Pancreas (tissue), 10 donors: ENCODE results near the gene COQ8B. TPM values are rescaled to one million over a fixed set of nuclear protein-coding genes. Genes with fewer than 3 reads are reported as not detected.
A peak's percentile ranks its signal among the peaks of the same experiment; 100 is the strongest.

ENCODE experiments used
- ATAC-seq, 4 donors: fragments of 200-7000 bp; cut with Tn5 transposase; one replicate each; pipeline versions ENCODE4 v1.8.0 to v1.9.1; 2020; ENCODE audit warnings: mild to moderate bottlenecking in 4 of 4, moderate library complexity in 4 of 4
- DNase-seq, 6 donors: peaks; one replicate each; pipeline ENCODE4 v3.0.0-alpha.2; 2020
- FAIRE-seq: peaks from 2 replicates; lab custom pipeline; 2012; peaks lifted over from hg19 to GRCh38; lab: Jason Lieb, UNC
- H3K27ac ChIP-seq, 4 donors: fragments of 200-600 bp; sonication (generic); 1 replicate in 3 of 4; 2 replicates in 1 of 4; pipeline versions ENCODE4 v1.5.0 to v1.8.0; 2020
- H3K27me3 ChIP-seq, 4 donors: fragments of 200-600 bp; one replicate each; pipeline ENCODE4 v1.8.0; 2021
- H3K36me3 ChIP-seq, 3 donors: fragments of 200-600 bp; sonication (generic) in 1 of 3; one replicate each; pipeline versions ENCODE4 v1.5.0 to v1.8.0; 2020 to 2021
- H3K4me1 ChIP-seq, 3 donors: fragments of 200-600 bp; one replicate each; pipeline ENCODE4 v1.8.0; 2021
- H3K4me3 ChIP-seq, 4 donors: fragments of 200-600 bp; sonication (generic) in 2 of 4; one replicate each; pipeline versions ENCODE4 v1.5.0 to v1.8.0; 2020 to 2021
- H3K9me3 ChIP-seq, 4 donors: fragments of 200-600 bp; one replicate each; pipeline ENCODE4 v1.8.0; 2021
- CTCF ChIP-seq, 4 donors: fragments of 200-600 bp; sonication (generic) in 3 of 4; IDR thresholded peaks; one replicate each; pipeline versions ENCODE4 v1.5.0 to v1.8.0; 2021; ENCODE audit warnings: antibody characterized with exemption in 4 of 4
- WGBS, 2 donors: extraction: QIAGEN DNeasy Blood & Tissue Kit; methylation state at CpG; one replicate each; pipeline ENCODE4 v1.1.7; 2013; 5-methylcytosine and 5-hydroxymethylcytosine counted together
- intact Hi-C, 3 donors: fragments of 100-400 bp; cut with DNase I; formaldehyde crosslinking; loops; one replicate each; pipeline versions ENCODE4 v1.11.1 to v1.14.2; 2022
- polyA plus RNA-seq, 2 donors: library from polyadenylated mRNA; stranded (reverse); fragments of 200-250 nt; gene quantifications; one replicate each; pipeline ENCODE4 v1.2.3, GENCODE V29; 2013
- total RNA-seq, 6 donors: library from RNA; stranded (reverse); fragmentation: NEBNext Ultra II Directional in 4 of 6; extraction: Animal tissue kit (Norgen Biotek cat#: 25700) in 4 of 6; gene quantifications; one replicate each; pipeline versions ENCODE4 v1.2.1 to v1.2.4, GENCODE V29; 2021 to 2023
- donor health status: healthy with polysubstance abuse.
- donor health status: DM: no; HTN: no; CAD: no; lungs with moderate emphysema.
- donor health status: DM: no; HTN: no; CAD: no.
- donor health status: control.
- donor health status: control.
- donor health status: Bipolar disorder and iron deficiency.
- donor health status: DM: yes; HTN: yes; CAD: no.
- donor health status: DM: no; HTN: no; CAD: no.
- donor health status: DM: no; HTN: no; CAD: no.
- donor health status: DM: yes; HTN: yes; CAD: no.

The COQ8B gene
- total and polyA plus RNA-seq, 8 donors = 12.7 to 44.2 (median 18.0) TPM

- TF ChIP-seq CTCF (IDR thresholded peaks at IDR 0.05) = no peak
- Histone ChIP-seq H3K27me3 (no peaks in the 10 kb centered on the region), H3K36me3 (no peaks in the 10 kb centered on the region), H3K4me3 (no peak overlapping the region), H3K9me3 (no peaks in the 10 kb centered on the region), H3K27ac (no peak overlapping the region), H3K4me1 (peaks cover 0 to 2% (median 0%) of the 10 kb centered on the region in 3 donors)
- DNase-seq = no peak
- FAIRE-seq = no peak
- 78 to 90% methylated on average over 1 of the region's 1 CpG for WGBS, 2 donors
- no peak for ATAC-seq
- intact Hi-C loops = no loop called here
These were observed 28.4 kb downstream of the COQ8B start for GRCh38 chr19:40688309-40688708.

DNA sequence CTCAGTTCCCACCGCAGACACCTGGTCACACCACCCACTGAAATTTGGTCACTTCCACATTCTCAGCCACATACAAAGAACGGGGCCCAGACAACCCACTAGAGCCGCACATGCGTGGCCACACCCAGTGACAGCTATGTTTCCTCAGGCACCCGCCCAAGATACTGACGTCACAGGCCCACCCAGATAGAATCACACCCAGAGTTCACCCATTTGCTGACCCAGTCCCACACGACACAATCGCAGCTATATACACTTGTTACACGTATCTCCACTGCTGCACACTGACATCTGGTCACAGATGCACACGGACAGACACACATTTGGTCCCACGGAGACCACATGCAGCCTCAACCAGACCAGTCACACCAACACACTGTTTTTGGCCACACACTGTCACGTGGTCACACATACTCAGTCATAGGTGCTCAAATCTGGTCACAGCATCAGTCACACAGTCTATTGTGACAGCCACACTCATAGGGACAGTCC lies 29.1 kb downstream of the COQ8B start:
- TF ChIP-seq CTCF (IDR thresholded peaks at IDR 0.05) = no peak
- no peak overlapping the region for H3K4me3 ChIP-seq
- H3K36me3 ChIP-seq = no peaks in the 10 kb centered on the region
- no peak for ATAC-seq
- H3K27ac ChIP-seq = no peak overlapping the region
- H3K9me3 ChIP-seq = no peaks in the 10 kb centered on the region
- DNase-seq = peak in 1 of 6 donors; percentile 38
- peaks cover 0 to 2% (median 0%) of the 10 kb centered on the region in 3 donors for H3K4me1 ChIP-seq
- H3K27me3 ChIP-seq = no peaks in the 10 kb centered on the region
- no peak for FAIRE-seq
- intact Hi-C loops = no loop called here
- 79 to 87% methylated on average over 12 of the region's 12 CpGs for WGBS, 2 donors

DNA sequence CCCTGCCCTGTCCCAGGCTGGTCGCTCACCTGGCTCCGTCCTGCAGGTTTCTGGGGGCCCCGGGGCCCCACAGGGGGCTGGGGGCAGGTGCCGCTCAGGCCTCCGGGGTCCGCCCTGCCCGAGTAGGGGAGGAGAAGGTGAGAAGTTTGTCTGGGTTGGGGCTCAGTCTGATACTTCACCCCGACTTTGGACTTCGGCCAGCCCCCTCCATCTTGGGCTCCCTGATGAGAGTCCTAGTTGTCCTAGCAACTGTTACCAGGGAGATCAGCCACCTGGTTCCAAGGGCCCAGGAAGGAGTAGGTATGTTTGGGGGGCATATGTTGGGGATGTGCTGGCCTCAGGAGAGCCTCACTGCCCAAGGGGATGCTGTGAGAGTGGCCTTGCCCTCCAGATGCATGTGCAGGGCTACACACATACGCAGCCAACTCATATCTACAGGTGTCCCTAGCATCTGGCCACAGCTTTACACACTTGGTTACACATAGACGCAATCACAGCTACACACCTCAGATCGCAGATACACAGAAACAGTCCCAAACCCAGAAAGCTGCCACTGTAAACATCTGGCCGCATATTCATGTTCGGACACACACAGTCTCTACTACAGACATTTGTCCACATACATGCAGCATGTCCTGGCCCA lies 29.7 kb downstream of the COQ8B start:
- Histone ChIP-seq H3K27me3 (no peaks in the 10 kb centered on the region), H3K27ac (no peak overlapping the region), H3K4me1 (peaks cover 0 to 2% (median 0%) of the 10 kb centered on the region in 3 donors), H3K36me3 (no peaks in the 10 kb centered on the region), H3K4me3 (no peak overlapping the region), H3K9me3 (no peaks in the 10 kb centered on the region)
- FAIRE-seq (no peak), ATAC-seq (no peak), DNase-seq (peak in 1 of 6 donors; percentile 65)
- intact Hi-C loops = no loop called here
- TF ChIP-seq CTCF (IDR thresholded peaks at IDR 0.05) = no peak
- 85 to 87% methylated on average over 11 to 14 of the region's 14 CpGs for WGBS, 2 donors

DNA sequence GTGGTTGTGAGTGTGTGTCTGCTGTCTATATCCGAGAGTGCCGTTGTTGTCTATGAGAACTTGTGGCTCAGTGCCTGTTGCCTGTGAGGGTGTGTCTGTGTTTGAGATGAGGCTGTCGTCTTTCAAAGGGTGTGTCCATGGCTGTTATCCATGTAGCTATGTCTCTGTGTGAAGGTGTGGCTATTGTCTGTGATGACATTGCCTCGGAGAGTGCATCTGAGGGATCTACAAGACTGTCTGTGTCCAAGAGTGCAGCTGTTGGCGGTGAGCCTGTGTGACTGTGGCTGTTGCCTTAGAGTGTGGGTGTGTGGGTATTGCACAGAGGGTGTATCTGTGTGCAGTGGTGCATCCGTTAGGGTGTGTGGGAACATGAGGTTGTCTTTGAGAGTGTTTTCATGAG lies 31.1 kb downstream of the COQ8B start:
- no peak for ATAC-seq
- FAIRE-seq = no peak
- Histone ChIP-seq H3K4me1 (no peaks in the 10 kb centered on the region), H3K27ac (no peak overlapping the region), H3K9me3 (no peaks in the 10 kb centered on the region), H3K36me3 (no peaks in the 10 kb centered on the region), H3K27me3 (no peaks in the 10 kb centered on the region), H3K4me3 (no peak overlapping the region)
- WGBS, 2 donors = 74 to 77% methylated on average over 6 of the region's 6 CpGs
- TF ChIP-seq CTCF (IDR thresholded peaks at IDR 0.05) = no peak
- intact Hi-C loops = no loop called here
- DNase-seq = peak in 1 of 6 donors; percentile 12

DNA sequence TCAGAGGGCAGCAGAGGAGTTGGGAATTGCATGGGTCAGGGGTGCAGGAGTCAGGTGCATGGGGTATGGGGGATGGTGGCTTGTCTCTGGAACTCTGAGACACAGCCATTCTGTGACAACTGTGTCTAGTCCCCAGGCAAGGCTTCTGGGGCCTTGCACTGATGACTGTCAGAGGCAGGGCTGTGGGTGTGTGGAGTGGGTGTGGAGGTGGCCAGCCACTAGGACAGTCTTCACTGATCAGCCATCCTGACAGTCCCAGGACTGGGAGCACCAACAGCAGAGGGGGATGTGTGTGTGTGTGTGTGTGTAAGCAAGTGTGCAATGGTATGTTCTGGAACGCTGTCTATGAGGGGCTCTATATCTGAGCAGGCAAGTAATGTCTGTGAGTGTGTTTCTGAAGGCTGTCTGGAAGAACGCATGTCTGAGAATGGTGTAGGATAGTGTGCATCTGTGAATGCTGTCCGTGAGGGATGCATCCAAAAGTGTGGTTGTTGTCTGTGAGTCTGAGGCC lies 31.6 kb downstream of the COQ8B start:
- Histone ChIP-seq H3K4me3 (no peak overlapping the region), H3K36me3 (no peaks in the 10 kb centered on the region), H3K27ac (no peak overlapping the region), H3K4me1 (no peaks in the 10 kb centered on the region), H3K27me3 (no peaks in the 10 kb centered on the region), H3K9me3 (no peaks in the 10 kb centered on the region)
- WGBS, 2 donors = 79 to 86% methylated on average over 3 of the region's 3 CpGs
- ATAC-seq = no peak
- FAIRE-seq = no peak
- intact Hi-C loops = no loop called here
- TF ChIP-seq CTCF (IDR thresholded peaks at IDR 0.05) = no peak
- peak in 1 of 6 donors; percentile 1 for DNase-seq
